HG02938 (cell line): ENCODE measurements around the gene ETV6.

Experiments
- ATAC-seq: cut with Tn5 transposase; IDR thresholded peaks from one replicate; pipeline ENCODE4 v1.9.1; 2021; ENCODE audit warnings: mild to moderate bottlenecking, moderate library complexity; ENCODE audit not compliant: unreplicated experiment

ETV6 gene

GRCh38 chr12:11716794-11717518 lies 67.5 kb downstream of the ETV6 start:
- ATAC-seq, result no peak

GRCh38 chr12:11717519-11717961 lies 68.1 kb downstream of the ETV6 start:
- no peak for ATAC-seq

GRCh38 chr12:11718105-11718504 lies 68.6 kb downstream of the ETV6 start:
- ATAC-seq, result no peak

- ATAC-seq, result no peak
Observed at GRCh38 chr12:11718768-11719253, 69.3 kb downstream of the ETV6 start.

- ATAC-seq, result no peak
Observed at GRCh38 chr12:11719678-11720099, 70.2 kb downstream of the ETV6 start.

GRCh38 chr12:11722071-11722470 lies 72.6 kb downstream of the ETV6 start:
- no peak for ATAC-seq

GRCh38 chr12:11722578-11723138 lies 73.2 kb downstream of the ETV6 start:
- ATAC-seq, result no peak

GRCh38 chr12:11723993-11724392 lies 74.5 kb downstream of the ETV6 start:
- ATAC-seq, result no peak

GRCh38 chr12:11724888-11725311 lies 75.4 kb downstream of the ETV6 start:
- no peak for ATAC-seq

- no peak for ATAC-seq
Observed at GRCh38 chr12:11725686-11726085, 76.2 kb downstream of the ETV6 start.

- ATAC-seq, result no peak
Observed at GRCh38 chr12:11726659-11727058, 77.2 kb downstream of the ETV6 start.

- no peak for ATAC-seq
Observed at GRCh38 chr12:11727133-11727664, 77.7 kb downstream of the ETV6 start.

GRCh38 chr12:11728154-11728755 lies 78.8 kb downstream of the ETV6 start:
- no peak for ATAC-seq

GRCh38 chr12:11729008-11729407 lies 79.5 kb downstream of the ETV6 start:
- ATAC-seq, result no peak

GRCh38 chr12:11729439-11730150 lies 80.1 kb downstream of the ETV6 start:
- no peak for ATAC-seq

GRCh38 chr12:11730299-11731041 lies 81.0 kb downstream of the ETV6 start:
- no peak for ATAC-seq

- ATAC-seq, result no peak
Observed at GRCh38 chr12:11731042-11731357, 81.5 kb downstream of the ETV6 start.

- ATAC-seq, result no peak
Observed at GRCh38 chr12:11731455-11731854, 82.0 kb downstream of the ETV6 start.

GRCh38 chr12:11732023-11732422 lies 82.5 kb downstream of the ETV6 start:
- no peak for ATAC-seq

GRCh38 chr12:11732715-11733114 lies 83.2 kb downstream of the ETV6 start:
- ATAC-seq, result no peak
